ENCODE data around the gene FAM76B. TPM values are rescaled to one million over a fixed set of nuclear protein-coding genes. Genes with fewer than 3 reads are reported as not detected.

FAM76B gene
- total RNA-seq, 2 donors from 2014 or later = 36.5 to 40.2 TPM

DNA sequence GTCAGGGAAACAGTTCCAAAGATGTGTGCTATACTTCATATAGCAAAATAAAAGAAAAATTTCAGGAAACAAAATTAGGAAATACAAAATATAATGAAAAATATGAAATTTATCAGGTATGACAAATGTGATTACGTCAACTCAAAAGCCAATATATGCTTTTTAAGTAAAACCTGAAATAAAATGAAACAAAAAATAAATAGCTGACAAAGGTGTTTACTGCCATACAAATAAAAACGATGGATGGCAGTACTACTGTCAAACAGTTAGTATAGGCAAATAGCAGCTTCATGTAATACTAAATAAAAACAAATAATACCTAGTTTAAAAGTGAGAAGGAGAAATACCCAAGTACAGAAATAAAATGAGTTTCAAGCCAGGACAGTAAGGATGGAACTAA lies 14.4 kb upstream of the FAM76B start:
- Histone ChIP-seq H3K4me3 (ENCODE audit: low read length) (no peak overlapping the region), H3K9ac (ENCODE audit: extremely low read depth, low read length, poor library complexity, severe bottlenecking) (no peak overlapping the region), H3K9me3 (ENCODE audit: control insufficient read depth, low read length) (peaks cover 33% of the 10 kb centered on the region), H3K4me1 (ENCODE audit: control insufficient read depth, insufficient read depth, low read length) (no peaks in the 10 kb centered on the region), H3K27ac (ENCODE audit: low read depth, low read length) (no peak overlapping the region), H3K27me3 (ENCODE audit: control insufficient read depth, insufficient read depth, low read length, poor library complexity, severe bottlenecking) (no peaks in the 10 kb centered on the region), H3K36me3 (ENCODE audit: control insufficient read depth, insufficient read depth, low read length) (peaks cover 82% of the 10 kb centered on the region)
- no CpG with 5 or more reads among the region's 2 CpGs for WGBS, 2 experiments (ENCODE audit: insufficient coverage in 1 of 2, insufficient read length in 1 of 2)
- H3K27ac Mint-ChIP-seq = no peak overlapping the region
- H3K36me3 Mint-ChIP-seq (ENCODE audit: low read depth) = peaks cover 79% of the 10 kb centered on the region
- H3K4me1 Mint-ChIP-seq = no peaks in the 10 kb centered on the region
- TF ChIP-seq, protein P1, sequence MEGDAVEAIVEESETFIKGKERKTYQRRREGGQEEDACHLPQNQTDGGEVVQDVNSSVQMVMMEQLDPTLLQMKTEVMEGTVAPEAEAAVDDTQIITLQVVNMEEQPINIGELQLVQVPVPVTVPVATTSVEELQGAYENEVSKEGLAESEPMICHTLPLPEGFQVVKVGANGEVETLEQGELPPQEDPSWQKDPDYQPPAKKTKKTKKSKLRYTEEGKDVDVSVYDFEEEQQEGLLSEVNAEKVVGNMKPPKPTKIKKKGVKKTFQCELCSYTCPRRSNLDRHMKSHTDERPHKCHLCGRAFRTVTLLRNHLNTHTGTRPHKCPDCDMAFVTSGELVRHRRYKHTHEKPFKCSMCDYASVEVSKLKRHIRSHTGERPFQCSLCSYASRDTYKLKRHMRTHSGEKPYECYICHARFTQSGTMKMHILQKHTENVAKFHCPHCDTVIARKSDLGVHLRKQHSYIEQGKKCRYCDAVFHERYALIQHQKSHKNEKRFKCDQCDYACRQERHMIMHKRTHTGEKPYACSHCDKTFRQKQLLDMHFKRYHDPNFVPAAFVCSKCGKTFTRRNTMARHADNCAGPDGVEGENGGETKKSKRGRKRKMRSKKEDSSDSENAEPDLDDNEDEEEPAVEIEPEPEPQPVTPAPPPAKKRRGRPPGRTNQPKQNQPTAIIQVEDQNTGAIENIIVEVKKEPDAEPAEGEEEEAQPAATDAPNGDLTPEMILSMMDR (conservative IDR thresholded peaks at IDR 0.05) = no peak
- peaks cover 34% of the 10 kb centered on the region for H3K9me3 Mint-ChIP-seq
- no peak for DNase-seq
- no peaks in the 10 kb centered on the region for H3K27me3 Mint-ChIP-seq (ENCODE audit: insufficient read depth)
- H3K4me3 Mint-ChIP-seq = no peak overlapping the region

DNA sequence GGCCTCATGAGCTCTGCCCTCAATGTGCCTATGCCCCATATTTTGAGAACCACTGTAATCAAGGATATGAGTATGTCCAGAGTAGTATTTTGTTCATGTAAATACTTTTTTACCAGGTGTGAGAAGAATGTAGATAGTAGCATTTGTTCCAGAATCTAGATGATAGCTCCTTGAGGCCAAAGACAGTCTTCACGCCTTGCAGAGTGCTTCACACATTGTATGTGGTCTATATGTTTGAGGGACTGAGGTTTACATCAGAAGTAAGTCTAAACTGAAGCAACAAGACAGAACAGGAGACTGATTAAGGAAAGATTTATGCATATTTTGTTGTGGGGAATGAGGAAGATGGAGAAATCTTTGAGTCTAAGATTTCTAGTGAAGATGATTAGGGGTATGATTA lies 13.2 kb upstream of the FAM76B start:
- no peak overlapping the region for H3K27ac ChIP-seq (ENCODE audit: low read depth, low read length)
- H3K4me3 ChIP-seq (ENCODE audit: low read length) = no peak overlapping the region
- peaks cover 33% of the 10 kb centered on the region for H3K9me3 ChIP-seq (ENCODE audit: control insufficient read depth, low read length)
- Mint-ChIP-seq H3K27me3 (ENCODE audit: insufficient read depth) (no peaks in the 10 kb centered on the region), H3K4me3 (no peak overlapping the region), H3K4me1 (no peaks in the 10 kb centered on the region), H3K27ac (no peak overlapping the region), H3K9me3 (peaks cover 24% of the 10 kb centered on the region), H3K36me3 (ENCODE audit: low read depth) (peaks cover 68% of the 10 kb centered on the region)
- H3K36me3 ChIP-seq (ENCODE audit: control insufficient read depth, insufficient read depth, low read length) = peaks cover 85% of the 10 kb centered on the region
- no peaks in the 10 kb centered on the region for H3K4me1 ChIP-seq (ENCODE audit: control insufficient read depth, insufficient read depth, low read length)
- H3K9ac ChIP-seq (ENCODE audit: extremely low read depth, low read length, poor library complexity, severe bottlenecking) = no peak overlapping the region
- TF ChIP-seq, protein P1 (conservative IDR thresholded peaks at IDR 0.05) = no peak
- no peak for DNase-seq
- H3K27me3 ChIP-seq (ENCODE audit: control insufficient read depth, insufficient read depth, low read length, poor library complexity, severe bottlenecking) = no peaks in the 10 kb centered on the region
- 91 to 94% methylated on average over 1 of the region's 1 CpG for WGBS, 2 experiments (ENCODE audit: insufficient coverage in 1 of 2, insufficient read length in 1 of 2)

DNA sequence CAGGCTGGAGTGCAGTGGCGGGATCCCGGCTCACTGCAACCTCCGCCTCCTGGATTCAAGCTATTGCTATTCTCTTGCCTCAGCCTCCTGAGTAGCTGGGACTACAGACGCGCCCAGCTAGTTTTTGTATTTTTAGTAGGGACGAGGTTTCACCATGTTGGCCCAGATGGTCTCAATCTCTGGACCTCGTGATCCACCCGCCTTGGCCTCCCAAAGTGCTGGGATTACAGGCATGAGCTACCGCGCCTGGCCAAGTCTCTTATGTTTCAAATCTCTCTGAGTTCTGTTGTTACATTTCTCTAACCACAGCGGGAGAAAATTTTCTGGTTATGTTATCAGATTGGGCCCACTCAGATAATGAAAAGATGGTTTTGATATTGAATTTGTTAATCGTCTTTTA lies 10.9 kb upstream of the FAM76B start:
- H3K9me3 Mint-ChIP-seq = peaks cover 3% of the 10 kb centered on the region
- Histone ChIP-seq H3K9ac (ENCODE audit: extremely low read depth, low read length, poor library complexity, severe bottlenecking) (no peak overlapping the region), H3K36me3 (ENCODE audit: control insufficient read depth, insufficient read depth, low read length) (peaks cover 68% of the 10 kb centered on the region), H3K4me1 (ENCODE audit: control insufficient read depth, insufficient read depth, low read length) (no peaks in the 10 kb centered on the region), H3K4me3 (ENCODE audit: low read length) (no peak overlapping the region), H3K27me3 (ENCODE audit: control insufficient read depth, insufficient read depth, low read length, poor library complexity, severe bottlenecking) (no peaks in the 10 kb centered on the region), H3K27ac (ENCODE audit: low read depth, low read length) (no peak overlapping the region), H3K9me3 (ENCODE audit: control insufficient read depth, low read length) (peaks cover 12% of the 10 kb centered on the region)
- no peaks in the 10 kb centered on the region for H3K4me1 Mint-ChIP-seq
- DNase-seq = no peak
- TF ChIP-seq, protein P1 (conservative IDR thresholded peaks at IDR 0.05) = no peak
- H3K27ac Mint-ChIP-seq = no peak overlapping the region
- no peak overlapping the region for H3K4me3 Mint-ChIP-seq
- WGBS, 2 experiments (ENCODE audit: insufficient coverage in 1 of 2, insufficient read length in 1 of 2) = 90 to 95% methylated on average over 4 to 10 of the region's 12 CpGs
- no peaks in the 10 kb centered on the region for H3K27me3 Mint-ChIP-seq (ENCODE audit: insufficient read depth)
- H3K36me3 Mint-ChIP-seq (ENCODE audit: low read depth) = peaks cover 46% of the 10 kb centered on the region
